Neutrophil (primary cell): Measurements from ENCODE around the gene ARFGAP2.

ENCODE experiments used
- H3K27ac ChIP-seq: fragments of 200-600 bp; sonication (generic); 2 replicates; pipeline ENCODE4 v1.5.1; 2016; ENCODE audit warnings: mild to moderate bottlenecking, moderate library complexity
- H3K27me3 ChIP-seq: fragments of 200-600 bp; sonication (generic); 2 replicates; pipeline ENCODE4 v1.6.0; 2016; ENCODE audit warnings: mild to moderate bottlenecking
- H3K36me3 ChIP-seq: fragments of 200-600 bp; sonication (generic); 2 replicates; pipeline ENCODE4 v1.5.1; 2017
- H3K4me1 ChIP-seq, 2 experiments: fragments of 200-600 bp in 1 of 2; sonication (generic) in 1 of 2; 1 replicate in 1 of 2; 2 replicates in 1 of 2; pipeline versions ENCODE4 v1.5.1 to v1.6.1; 2013 to 2016; ENCODE audit warnings: low read depth in 1 of 2, low read length in 1 of 2, mild to moderate bottlenecking in 1 of 2, moderate library complexity in 1 of 2; ENCODE audit not compliant: control insufficient read depth in 1 of 2, insufficient read depth in 1 of 2
- H3K4me3 ChIP-seq, 2 experiments: fragments of 200-600 bp in 1 of 2; sonication (generic) in 1 of 2; 1 replicate in 1 of 2; 2 replicates in 1 of 2; pipeline ENCODE4 v1.5.1; 2013 to 2016; ENCODE audit warnings: low read depth in 1 of 2, low read length in 1 of 2, mild to moderate bottlenecking in 1 of 2, moderate library complexity in 1 of 2
- H3K9me3 ChIP-seq: fragments of 200-600 bp; sonication (generic); 2 replicates; pipeline ENCODE4 v1.5.1; 2016
- CTCF ChIP-seq: fragments of 200-600 bp; sonication (generic); IDR thresholded peaks from 2 replicates; pipeline ENCODE4 v1.5.1; 2016; ENCODE audit warnings: antibody characterized with exemption

The ARFGAP2 gene

GRCh38 chr11:47143322-47143721, 33.4 kb downstream of the ARFGAP2 start:
- Histone ChIP-seq H3K27ac (no peak overlapping the region), H3K4me3 (no peak overlapping the region), H3K36me3 (no peaks in the 10 kb centered on the region), H3K4me1 (peaks cover 0 to 4% of the 10 kb centered on the region in 2 experiments), H3K9me3 (no peaks in the 10 kb centered on the region), H3K27me3 (no peaks in the 10 kb centered on the region)
- TF ChIP-seq CTCF: no peak

GRCh38 chr11:47139878-47140277, 36.8 kb downstream of the ARFGAP2 start:
- Histone ChIP-seq H3K9me3 (no peaks in the 10 kb centered on the region), H3K27me3 (no peaks in the 10 kb centered on the region), H3K36me3 (no peaks in the 10 kb centered on the region), H3K4me3 (no peak overlapping the region), H3K27ac (no peak overlapping the region), H3K4me1 (peaks cover 0 to 4% of the 10 kb centered on the region in 2 experiments)
- TF ChIP-seq CTCF: no peak

DNA sequence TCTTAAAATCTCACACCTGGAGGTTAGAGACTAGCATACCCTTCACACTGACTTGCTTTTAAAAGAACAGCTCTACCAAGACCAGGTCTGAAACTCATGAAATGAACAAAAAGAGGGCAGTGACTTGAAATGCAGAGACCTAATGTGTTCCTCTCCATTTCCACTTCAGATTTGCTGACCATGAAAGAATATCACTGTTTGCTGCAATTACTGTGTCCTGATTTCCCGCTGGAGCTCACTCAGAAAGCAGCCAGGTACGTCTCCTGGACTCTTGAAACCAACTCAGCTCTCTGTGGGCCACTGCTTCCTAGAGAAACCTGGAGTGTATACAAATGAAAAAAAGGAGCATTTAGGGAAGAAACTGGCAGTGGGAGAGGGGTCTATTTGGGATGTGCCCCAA, 39.2 kb downstream of the ARFGAP2 start:
- H3K4me1 ChIP-seq: peaks cover 0 to 4% of the 10 kb centered on the region in 2 experiments
- H3K27me3 ChIP-seq: no peaks in the 10 kb centered on the region
- no peak overlapping the region for H3K4me3 ChIP-seq
- H3K36me3 ChIP-seq: no peaks in the 10 kb centered on the region
- no peak for TF ChIP-seq CTCF
- H3K27ac ChIP-seq: no peak overlapping the region
- no peaks in the 10 kb centered on the region for H3K9me3 ChIP-seq

GRCh38 chr11:47136921-47137320, 39.8 kb downstream of the ARFGAP2 start:
- H3K4me3 ChIP-seq: no peak overlapping the region
- TF ChIP-seq CTCF: no peak
- H3K4me1 ChIP-seq: peaks cover 0 to 4% of the 10 kb centered on the region in 2 experiments
- H3K27ac ChIP-seq: no peak overlapping the region
- H3K27me3 ChIP-seq: no peaks in the 10 kb centered on the region
- no peaks in the 10 kb centered on the region for H3K9me3 ChIP-seq
- H3K36me3 ChIP-seq: no peaks in the 10 kb centered on the region

GRCh38 chr11:47136327-47136726, 40.4 kb downstream of the ARFGAP2 start:
- Histone ChIP-seq H3K36me3 (no peaks in the 10 kb centered on the region), H3K27ac (no peak overlapping the region), H3K27me3 (no peaks in the 10 kb centered on the region), H3K9me3 (no peaks in the 10 kb centered on the region), H3K4me3 (no peak overlapping the region), H3K4me1 (peaks cover 0 to 4% of the 10 kb centered on the region in 2 experiments)
- no peak for TF ChIP-seq CTCF

DNA sequence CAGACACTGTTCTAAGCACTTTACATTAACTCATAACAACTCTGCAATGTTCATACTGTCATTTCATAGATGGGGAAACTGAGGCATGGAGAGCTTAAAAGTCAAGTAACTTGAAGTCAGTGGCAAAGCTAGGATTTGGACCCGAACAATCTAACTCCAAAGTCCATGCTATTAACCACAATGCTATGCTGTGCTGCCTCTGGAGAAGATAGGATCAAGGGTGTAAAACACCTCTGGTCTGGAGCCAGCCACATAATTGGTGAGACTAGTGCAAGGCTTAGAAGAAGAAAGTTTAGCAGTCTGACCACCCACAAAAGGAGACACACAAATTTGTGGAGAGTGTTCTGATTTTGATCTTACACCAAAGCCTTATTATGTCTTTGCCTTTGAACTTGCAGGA, 43.7 kb downstream of the ARFGAP2 start:
- H3K27ac ChIP-seq: no peak overlapping the region
- H3K4me1 ChIP-seq: no peaks in the 10 kb centered on the region
- no peak overlapping the region for H3K4me3 ChIP-seq
- no peak for TF ChIP-seq CTCF
- no peaks in the 10 kb centered on the region for H3K36me3 ChIP-seq
- no peaks in the 10 kb centered on the region for H3K9me3 ChIP-seq
- no peaks in the 10 kb centered on the region for H3K27me3 ChIP-seq
